IMR-90 (cell line): Measurements from ENCODE around the gene CDX2.

ENCODE experiments used
- POLR2A ChIP-seq: IDR thresholded peaks from 2 replicates; pipeline ENCODE4 v1.6.1; 2012; ENCODE audit warnings: mild to moderate bottlenecking, low read depth, low read length
- RFX5 ChIP-seq: IDR thresholded peaks from 2 replicates; pipeline ENCODE4 v1.8.0; 2012; ENCODE audit warnings: low read depth, mild to moderate bottlenecking, low read length, moderate library complexity

- TF ChIP-seq POLR2A = no peak
- no peak for TF ChIP-seq RFX5
Observed at GRCh38 chr13:27970382-27971235, 1.5 kb upstream of the CDX2 start.
